Mucosa of stomach (tissue), 1 donor: ENCODE data around the gene IDI2.
"Not testable (repeated sequence)": the region's sequence is repeated elsewhere in the genome, so short reads cannot be mapped to it uniquely, and the experiment has no call there.

ENCODE experiments used
- H3K27me3 ChIP-seq: one replicate; pipeline ENCODE4 v1.7.0; 2013; ENCODE audit warnings: mild to moderate bottlenecking, low read length; ENCODE audit not compliant: control insufficient read depth, insufficient read depth
- H3K36me3 ChIP-seq: one replicate; pipeline ENCODE4 v1.7.0; 2013; ENCODE audit warnings: low read length; ENCODE audit not compliant: control insufficient read depth, insufficient read depth
- H3K4me1 ChIP-seq: one replicate; pipeline ENCODE4 v1.7.0; 2013; ENCODE audit warnings: mild to moderate bottlenecking, low read length; ENCODE audit not compliant: control insufficient read depth, insufficient read depth
- H3K4me3 ChIP-seq: one replicate; pipeline ENCODE4 v1.7.0; 2013; ENCODE audit warnings: low read length
- H3K9ac ChIP-seq: one replicate; pipeline ENCODE4 v1.7.0; 2013; ENCODE audit warnings: mild to moderate bottlenecking, low read length, moderate library complexity
- H3K9me3 ChIP-seq: one replicate; pipeline ENCODE4 v1.7.0; 2013; ENCODE audit warnings: mild to moderate bottlenecking, low read length, moderate library complexity; ENCODE audit not compliant: control insufficient read depth
- donor health status: Pancreatic carcinoma.

Gene IDI2

GRCh38 chr10:1043532-1043995 is 17.9 kb upstream of the IDI2 start:
- peaks cover 5% of the 10 kb centered on the region for H3K36me3 ChIP-seq
- peak overlapping the region; percentile 33 for H3K9ac ChIP-seq
- no peaks in the 10 kb centered on the region for H3K27me3 ChIP-seq
- no peaks in the 10 kb centered on the region for H3K9me3 ChIP-seq
- peaks cover 4% of the 10 kb centered on the region for H3K4me1 ChIP-seq
- no peak overlapping the region for H3K4me3 ChIP-seq

GRCh38 chr10:1041514-1041913 is 15.9 kb upstream of the IDI2 start:
- Histone ChIP-seq H3K4me1 (no peaks in the 10 kb centered on the region), H3K4me3 (no peak overlapping the region), H3K27me3 (no peaks in the 10 kb centered on the region), H3K36me3 (peaks cover 5% of the 10 kb centered on the region), H3K9ac (no peak overlapping the region), H3K9me3 (no peaks in the 10 kb centered on the region)

GRCh38 chr10:1040133-1040532 is 14.5 kb upstream of the IDI2 start:
- Histone ChIP-seq H3K9me3 (no peaks in the 10 kb centered on the region), H3K9ac (no peak overlapping the region), H3K27me3 (no peaks in the 10 kb centered on the region), H3K4me3 (no peak overlapping the region), H3K4me1 (no peaks in the 10 kb centered on the region), H3K36me3 (peaks cover 5% of the 10 kb centered on the region)

GRCh38 chr10:1038769-1039168 is 13.1 kb upstream of the IDI2 start:
- not testable (repeated sequence) for H3K36me3 ChIP-seq, H3K27me3 ChIP-seq, H3K9ac ChIP-seq, H3K9me3 ChIP-seq, H3K4me1 ChIP-seq, H3K4me3 ChIP-seq

- Histone ChIP-seq H3K27me3 (no peaks in the 10 kb centered on the region), H3K9ac (no peak overlapping the region), H3K36me3 (no peaks in the 10 kb centered on the region), H3K4me1 (no peaks in the 10 kb centered on the region), H3K4me3 (no peak overlapping the region), H3K9me3 (no peaks in the 10 kb centered on the region)
These were observed 11.4 kb upstream of the IDI2 start for GRCh38 chr10:1037098-1037497.

- no peaks in the 10 kb centered on the region for H3K36me3 ChIP-seq
- H3K9me3 ChIP-seq, result no peaks in the 10 kb centered on the region
- H3K9ac ChIP-seq, result no peak overlapping the region
- H3K4me3 ChIP-seq, result no peak overlapping the region
- H3K27me3 ChIP-seq, result no peaks in the 10 kb centered on the region
- H3K4me1 ChIP-seq, result no peaks in the 10 kb centered on the region
These were observed 10.7 kb upstream of the IDI2 start for GRCh38 chr10:1036341-1036791.

- no peaks in the 10 kb centered on the region for H3K27me3 ChIP-seq
- no peaks in the 10 kb centered on the region for H3K9me3 ChIP-seq
- no peak overlapping the region for H3K4me3 ChIP-seq
- H3K9ac ChIP-seq, result no peak overlapping the region
- no peaks in the 10 kb centered on the region for H3K4me1 ChIP-seq
- H3K36me3 ChIP-seq, result no peaks in the 10 kb centered on the region
These were observed 9.5 kb upstream of the IDI2 start for GRCh38 chr10:1035201-1035600.

- H3K4me1 ChIP-seq, result no peaks in the 10 kb centered on the region
- no peak overlapping the region for H3K4me3 ChIP-seq
- H3K27me3 ChIP-seq, result no peaks in the 10 kb centered on the region
- H3K9me3 ChIP-seq, result no peaks in the 10 kb centered on the region
- H3K9ac ChIP-seq, result no peak overlapping the region
- H3K36me3 ChIP-seq, result no peaks in the 10 kb centered on the region
These were observed 9.1 kb upstream of the IDI2 start for GRCh38 chr10:1034758-1035157.

- no peaks in the 10 kb centered on the region for H3K27me3 ChIP-seq
- H3K36me3 ChIP-seq, result no peaks in the 10 kb centered on the region
- no peak overlapping the region for H3K9ac ChIP-seq
- no peaks in the 10 kb centered on the region for H3K9me3 ChIP-seq
- no peaks in the 10 kb centered on the region for H3K4me1 ChIP-seq
- H3K4me3 ChIP-seq, result no peak overlapping the region
These were observed 7.9 kb upstream of the IDI2 start for GRCh38 chr10:1033601-1034000.

GRCh38 chr10:1029838-1030237 is 4.2 kb upstream of the IDI2 start:
- Histone ChIP-seq H3K4me3 (no peak overlapping the region), H3K36me3 (no peaks in the 10 kb centered on the region), H3K4me1 (no peaks in the 10 kb centered on the region), H3K9ac (no peak overlapping the region), H3K9me3 (no peaks in the 10 kb centered on the region), H3K27me3 (no peaks in the 10 kb centered on the region)

GRCh38 chr10:1026578-1026977 is 919 bp upstream of the IDI2 start:
- H3K9me3 ChIP-seq, result no peaks in the 10 kb centered on the region
- H3K36me3 ChIP-seq, result no peaks in the 10 kb centered on the region
- H3K4me3 ChIP-seq, result no peak overlapping the region
- no peaks in the 10 kb centered on the region for H3K4me1 ChIP-seq
- H3K9ac ChIP-seq, result no peak overlapping the region
- no peaks in the 10 kb centered on the region for H3K27me3 ChIP-seq

- no peak overlapping the region for H3K9ac ChIP-seq
- H3K4me3 ChIP-seq, result no peak overlapping the region
- no peaks in the 10 kb centered on the region for H3K36me3 ChIP-seq
- no peaks in the 10 kb centered on the region for H3K9me3 ChIP-seq
- no peaks in the 10 kb centered on the region for H3K4me1 ChIP-seq
- no peaks in the 10 kb centered on the region for H3K27me3 ChIP-seq
These were observed 1.6 kb downstream of the IDI2 start for GRCh38 chr10:1024103-1024502.

- H3K9ac ChIP-seq, result no peak overlapping the region
These were observed 3.2 kb downstream of the IDI2 start for GRCh38 chr10:1022413-1022812.

More at GRCh38 chr10:1022413-1022812, 3.2 kb downstream of the IDI2 start:
- Histone ChIP-seq H3K27me3 (no peaks in the 10 kb centered on the region), H3K36me3 (no peaks in the 10 kb centered on the region), H3K4me3 (no peak overlapping the region), H3K4me1 (no peaks in the 10 kb centered on the region), H3K9me3 (no peaks in the 10 kb centered on the region)
